Neuronal stem cell (in vitro differentiated cells): ENCODE measurements around the gene FRAT1.

ENCODE experiments used
- DNase-seq: peaks from one replicate; pipeline ENCODE4 v3.0.0-alpha.2; 2013; ENCODE audit warnings: low spot score
- H2AFZ ChIP-seq: one replicate; pipeline ENCODE4 v1.6.1; 2013; ENCODE audit warnings: mild to moderate bottlenecking, low read length, inconsistent platforms
- H2AK5ac ChIP-seq: 2 replicates; pipeline ENCODE4 v1.6.1; 2013; ENCODE audit warnings: low read depth, mild to moderate bottlenecking, inconsistent platforms, low read length, moderate library complexity, mixed read lengths
- H2BK120ac ChIP-seq: 2 replicates; pipeline ENCODE4 v1.6.1; 2013; ENCODE audit warnings: low read depth, mild to moderate bottlenecking, inconsistent platforms, low read length, moderate library complexity, mixed read lengths
- H2BK12ac ChIP-seq: one replicate; pipeline ENCODE4 v1.6.1; 2013; ENCODE audit warnings: low read length, inconsistent platforms
- H2BK15ac ChIP-seq: 2 replicates; pipeline ENCODE4 v1.6.1; 2013; ENCODE audit warnings: mild to moderate bottlenecking, low read length, inconsistent platforms, mixed read lengths
- H2BK5ac ChIP-seq: one replicate; pipeline ENCODE4 v1.6.1; 2013; ENCODE audit warnings: inconsistent platforms, mild to moderate bottlenecking, low read length, moderate library complexity
- H3K14ac ChIP-seq: one replicate; pipeline ENCODE4 v1.6.1; 2013; ENCODE audit warnings: low read length, inconsistent platforms
- H3K18ac ChIP-seq: 2 replicates; pipeline ENCODE4 v1.6.1; 2013; ENCODE audit warnings: low read length, inconsistent platforms
- H3K23ac ChIP-seq: 2 replicates; pipeline ENCODE4 v1.6.1; 2013; ENCODE audit warnings: low read depth, mild to moderate bottlenecking, mixed read lengths, low read length, inconsistent platforms; ENCODE audit not compliant: poor library complexity
- H3K27ac ChIP-seq: replicated peaks from 3 replicates; pipeline ENCODE4 v1.5.1; 2013; ENCODE audit warnings: low read length, inconsistent platforms
- H3K27me3 ChIP-seq, 3 experiments: 2 replicates each; pipeline ENCODE4 v1.6.1; 2013; ENCODE audit warnings: low read length in 3 of 3, mild to moderate bottlenecking in 2 of 3, inconsistent platforms in 1 of 3, low read depth in 1 of 3, mixed read lengths in 1 of 3, moderate library complexity in 1 of 3; ENCODE audit not compliant: control insufficient read depth in 3 of 3, insufficient read depth in 3 of 3
- H3K36me3 ChIP-seq, 2 donors: replicated peaks in 1 of 2; 2 replicates each; pipeline ENCODE4 v1.6.1; 2013; ENCODE audit warnings: low read length in 2 of 2; ENCODE audit not compliant: control insufficient read depth in 2 of 2, insufficient read depth in 2 of 2
- H3K4ac ChIP-seq: 2 replicates; pipeline ENCODE4 v1.6.1; 2013; ENCODE audit warnings: inconsistent platforms, mild to moderate bottlenecking, low read length, moderate library complexity
- H3K4me1 ChIP-seq, 2 donors: 1 replicate in 1 of 2; 2 replicates in 1 of 2; pipeline ENCODE4 v1.6.1; 2013; ENCODE audit warnings: low read length in 2 of 2, low read depth in 1 of 2; ENCODE audit not compliant: control insufficient read depth in 2 of 2, insufficient read depth in 1 of 2
- H3K4me2 ChIP-seq: one replicate; pipeline ENCODE4 v1.6.1; 2013; ENCODE audit warnings: mild to moderate bottlenecking, low read length, inconsistent platforms; ENCODE audit not compliant: insufficient read depth, poor library complexity, severe bottlenecking
- H3K4me3 ChIP-seq, 2 donors: 2 replicates each; pipeline ENCODE4 v1.5.1; 2013; ENCODE audit warnings: low read length in 2 of 2, mild to moderate bottlenecking in 2 of 2, inconsistent platforms in 1 of 2, moderate library complexity in 1 of 2
- H3K79me1 ChIP-seq: one replicate; pipeline ENCODE4 v1.6.1; 2013; ENCODE audit warnings: low read depth, mild to moderate bottlenecking, inconsistent platforms, low read length, moderate library complexity
- H3K9ac ChIP-seq: one replicate; pipeline ENCODE4 v1.6.1; 2013; ENCODE audit warnings: mild to moderate bottlenecking, low read depth, low read length, inconsistent platforms; ENCODE audit not compliant: poor library complexity
- H3K9me3 ChIP-seq, 2 donors: replicated peaks in 1 of 2; 2 replicates each; pipeline versions ENCODE3 to v1.6.1; 2013; ENCODE audit warnings: low read length in 2 of 2, mild to moderate bottlenecking in 2 of 2, inconsistent platforms in 1 of 2, low read depth in 1 of 2, mixed read lengths in 1 of 2, moderate library complexity in 1 of 2; ENCODE audit not compliant: control insufficient read depth in 2 of 2, insufficient read depth in 1 of 2
- H4K8ac ChIP-seq: one replicate; pipeline ENCODE4 v1.6.1; 2013; ENCODE audit warnings: low read depth, mild to moderate bottlenecking, inconsistent platforms, low read length, moderate library complexity
- H4K91ac ChIP-seq: one replicate; pipeline ENCODE4 v1.6.1; 2013; ENCODE audit warnings: low read length, low read depth, mild to moderate bottlenecking, inconsistent platforms; ENCODE audit not compliant: poor library complexity
- WGBS, 2 donors: extraction: QIAGEN DNeasy Blood & Tissue Kit; methylation state at CpG; one replicate each; pipeline ENCODE4 v1.1.7; 2013; ENCODE audit warnings: missing lambda C conversion rate in 2 of 2, mixed read lengths in 1 of 2; ENCODE audit not compliant: insufficient read length in 2 of 2, insufficient replicate concordance in 1 of 2; ENCODE audit errors: extremely low coverage in 2 of 2; 5-methylcytosine and 5-hydroxymethylcytosine counted together

FRAT1 gene

DNA sequence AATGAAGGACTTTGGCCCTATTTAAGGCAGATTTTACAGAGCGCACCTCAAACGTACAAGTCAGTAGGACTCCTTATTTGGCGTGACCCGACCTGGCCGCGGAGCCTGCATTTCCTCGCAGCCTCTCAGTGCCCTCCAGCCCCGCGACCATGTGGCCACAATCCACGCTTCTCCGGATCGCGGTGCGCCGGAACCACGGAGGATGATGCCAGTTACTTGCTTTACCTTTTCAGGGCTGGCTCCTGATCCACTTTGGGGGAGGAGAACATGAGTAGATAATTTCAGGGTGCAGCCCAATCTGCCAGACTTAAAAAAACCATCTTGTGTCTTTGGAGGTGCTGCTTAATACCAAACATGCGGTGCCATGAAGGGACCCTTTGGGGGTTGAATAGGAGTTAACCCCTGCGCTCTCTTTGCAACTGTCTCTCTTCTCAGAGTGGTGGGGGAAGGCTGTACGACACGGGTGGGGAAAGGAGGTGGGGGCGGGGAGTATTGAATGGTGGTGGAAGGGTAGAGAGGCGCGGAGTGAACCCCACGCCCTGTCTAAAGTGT, 1.5 kb downstream of the FRAT1 start:
- Histone ChIP-seq H2BK15ac (no peak overlapping the region), H3K23ac (no peak overlapping the region), H3K9me3 (peaks cover 0 to 3% of the 10 kb centered on the region in 2 donors), H3K18ac (peak overlapping the region; percentile 89), H2AFZ (peak overlapping the region; percentile 100), H3K36me3 (no peaks in the 10 kb centered on the region), H3K4ac (no peak overlapping the region), H3K4me1 (peaks cover 8 to 16% of the 10 kb centered on the region in 2 donors), H3K79me1 (no peaks in the 10 kb centered on the region), H3K4me2 (peak overlapping the region; percentile 86), H4K8ac (no peak overlapping the region), H2BK5ac (peak overlapping the region; percentile 27), H3K27ac (no peak overlapping the region), H2BK120ac (no peak overlapping the region), H4K91ac (no peak overlapping the region), H3K14ac (no peak overlapping the region), H3K27me3 (peaks cover 10 to 46% (median 28%) of the 10 kb centered on the region in 3 experiments), H3K4me3 (peak overlapping the region; percentile 85 to 96), H2AK5ac (peak overlapping the region; percentile 87), H2BK12ac (no peak overlapping the region), H3K9ac (no peak overlapping the region)
- no CpG with 5 or more reads among the region's 24 CpGs for WGBS, 2 donors
- DNase-seq, result no peak

- Histone ChIP-seq H3K36me3 (no peaks in the 10 kb centered on the region), H2BK5ac (peak overlapping the region; percentile 27), H3K9me3 (peaks cover 0 to 3% of the 10 kb centered on the region in 2 donors), H3K23ac (no peak overlapping the region), H2BK15ac (no peak overlapping the region), H3K27me3 (peaks cover 10 to 39% (median 28%) of the 10 kb centered on the region in 3 experiments), H3K18ac (peak overlapping the region; percentile 89), H3K4ac (no peak overlapping the region), H3K79me1 (no peaks in the 10 kb centered on the region), H3K27ac (no peak overlapping the region), H3K4me3 (peak overlapping the region; percentile 6 to 15), H3K9ac (peak overlapping the region; percentile 64), H2AFZ (peak overlapping the region; percentile 77), H2AK5ac (peak overlapping the region; percentile 87), H3K4me2 (peak overlapping the region; percentile 47), H4K91ac (no peak overlapping the region), H4K8ac (no peak overlapping the region), H2BK120ac (no peak overlapping the region), H3K4me1 (peaks cover 8 to 16% of the 10 kb centered on the region in 2 donors), H2BK12ac (no peak overlapping the region), H3K14ac (no peak overlapping the region)
- DNase-seq, result no peak
- no CpG with 5 or more reads among the region's 38 CpGs for WGBS, 2 donors
These were observed 2.1 kb downstream of the FRAT1 start for GRCh38 chr10:97321032-97321803.

- H3K4ac ChIP-seq, result no peak overlapping the region
- H3K4me3 ChIP-seq, result no peak overlapping the region
- H3K14ac ChIP-seq, result no peak overlapping the region
- H3K4me1 ChIP-seq, result peaks cover 8 to 16% of the 10 kb centered on the region in 2 donors
- H4K91ac ChIP-seq, result no peak overlapping the region
- no peak overlapping the region for H3K23ac ChIP-seq
- H3K36me3 ChIP-seq, result no peaks in the 10 kb centered on the region
- no peaks in the 10 kb centered on the region for H3K79me1 ChIP-seq
- no peak overlapping the region for H3K27ac ChIP-seq
- H3K9me3 ChIP-seq, result peaks cover 0 to 3% of the 10 kb centered on the region in 2 donors
- no peak overlapping the region for H3K18ac ChIP-seq
- H2BK15ac ChIP-seq, result no peak overlapping the region
- H2BK120ac ChIP-seq, result no peak overlapping the region
- no peak overlapping the region for H3K9ac ChIP-seq
- no peak overlapping the region for H4K8ac ChIP-seq
- H2AFZ ChIP-seq, result peak overlapping the region; percentile 77
- no peak for DNase-seq
- peaks cover 10 to 35% (median 28%) of the 10 kb centered on the region in 3 experiments for H3K27me3 ChIP-seq
- no peak overlapping the region for H3K4me2 ChIP-seq
- H2BK5ac ChIP-seq, result no peak overlapping the region
- WGBS, 2 donors, result no CpG with 5 or more reads among the region's 3 CpGs
- no peak overlapping the region for H2BK12ac ChIP-seq
- no peak overlapping the region for H2AK5ac ChIP-seq
These were observed 2.7 kb downstream of the FRAT1 start for GRCh38 chr10:97321804-97322190.

GRCh38 chr10:97323501-97323900, 4.4 kb downstream of the FRAT1 start:
- no peak overlapping the region for H2BK5ac ChIP-seq
- WGBS, 2 donors, result no CpG with 5 or more reads among the region's 4 CpGs
- no peak overlapping the region for H4K91ac ChIP-seq
- H2BK120ac ChIP-seq, result no peak overlapping the region
- H3K36me3 ChIP-seq, result no peaks in the 10 kb centered on the region
- H3K14ac ChIP-seq, result no peak overlapping the region
- no peak overlapping the region for H2BK12ac ChIP-seq
- H3K9ac ChIP-seq, result no peak overlapping the region
- DNase-seq, result no peak
- H3K79me1 ChIP-seq, result no peaks in the 10 kb centered on the region
- no peak overlapping the region for H2AK5ac ChIP-seq
- H3K4me2 ChIP-seq, result no peak overlapping the region
- peaks cover 0 to 3% of the 10 kb centered on the region in 2 donors for H3K9me3 ChIP-seq
- H2BK15ac ChIP-seq, result no peak overlapping the region
- H3K27ac ChIP-seq, result no peak overlapping the region
- no peak overlapping the region for H2AFZ ChIP-seq
- H3K23ac ChIP-seq, result no peak overlapping the region
- peaks cover 10 to 28% (median 24%) of the 10 kb centered on the region in 3 experiments for H3K27me3 ChIP-seq
- peak overlapping the region; percentile 45 for H3K18ac ChIP-seq
- H4K8ac ChIP-seq, result no peak overlapping the region
- peaks cover 7 to 16% of the 10 kb centered on the region in 2 donors for H3K4me1 ChIP-seq
- no peak overlapping the region for H3K4me3 ChIP-seq
- H3K4ac ChIP-seq, result no peak overlapping the region
